ENCODE results near the gene MRTFA. TPM values are rescaled to one million over a fixed set of nuclear protein-coding genes. Genes with fewer than 3 reads are reported as not detected.

MRTFA gene
- total RNA-seq, 1 experiment from 2014 or later, result 28.0 TPM

DNA sequence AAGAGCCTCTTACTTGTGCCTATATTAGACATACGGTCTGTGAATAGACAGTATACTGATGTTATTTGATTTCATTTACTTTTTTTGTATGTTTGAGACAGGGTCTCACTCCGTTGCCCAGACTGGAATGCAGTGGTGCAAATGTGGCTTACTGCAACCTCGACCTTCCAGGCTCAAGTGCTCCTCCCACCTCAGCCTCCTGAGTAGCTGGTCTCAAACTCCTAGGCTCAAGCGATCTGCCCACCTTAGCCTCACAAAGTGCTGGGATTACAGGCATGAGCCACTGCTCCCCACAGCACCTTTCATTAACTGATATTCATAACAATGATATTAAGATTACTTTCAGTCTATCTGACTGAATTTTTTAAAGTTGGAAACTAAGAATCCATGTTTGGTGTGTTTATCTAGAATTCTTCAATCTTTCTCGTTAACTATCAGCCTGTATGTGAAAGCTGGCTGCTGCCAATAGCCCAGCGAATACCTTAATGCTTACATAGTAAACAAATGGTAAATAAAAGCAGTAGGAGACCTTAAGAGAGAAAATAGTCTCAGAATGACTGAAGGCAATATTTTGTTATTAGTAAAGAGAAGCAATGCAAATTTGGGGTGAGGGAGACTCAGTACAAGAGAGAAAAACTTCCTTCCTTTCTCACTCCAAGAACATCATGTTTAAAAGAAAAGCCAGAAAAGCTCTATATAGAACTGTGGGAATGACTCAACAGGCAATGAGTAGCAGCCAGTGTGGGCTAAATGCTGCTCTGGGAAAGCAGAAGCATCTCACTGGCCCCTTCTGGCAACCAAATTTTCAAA, 101.9 kb downstream of the MRTFA start:
- TF ChIP-seq FOSL1 (IDR thresholded peaks at IDR 0.05; ENCODE audit: low read depth), result no peak
- TF ChIP-seq EZH2 (IDR thresholded peaks at IDR 0.05), result no peak
- TF ChIP-seq ELF1 (IDR thresholded peaks at IDR 0.05; ENCODE audit: borderline replicate concordance, low read depth), result no peak
- no peak for TF ChIP-seq JUND (IDR thresholded peaks at IDR 0.05)
- Histone ChIP-seq H3K9me2 (ENCODE audit: insufficient read depth) (no peaks in the 10 kb centered on the region), H4K20me1 (ENCODE audit: insufficient read depth) (no peaks in the 10 kb centered on the region), H3K4me3 (replicated peaks in 1 of 2; ENCODE audit: low read depth in 1 of 2, low read length in 2 of 2) (no peak overlapping the region), H3K9ac (ENCODE audit: low read length) (no peak overlapping the region), H3K4me2 (ENCODE audit: low read length) (no peak overlapping the region; the same call in 1 of the 2 replicates), H3K4me1 (ENCODE audit: control insufficient read depth in 1 of 2, insufficient read depth in 2 of 2, low read length in 2 of 2) (peaks cover 11 to 20% of the 10 kb centered on the region in 2 experiments), H2AFZ (ENCODE audit: low read depth, low read length, poor library complexity, severe bottlenecking) (no peak overlapping the region), H3K36me3 (ENCODE audit: control insufficient read depth in 1 of 2, insufficient read depth in 2 of 2, low read length in 2 of 2) (no peaks in the 10 kb centered on the region), H3K9me3 (ENCODE audit: control insufficient read depth in 1 of 2, insufficient read depth in 1 of 2, low read depth in 1 of 2, low read length in 2 of 2) (no peaks in the 10 kb centered on the region), H3K79me2 (ENCODE audit: insufficient read depth, low read length) (peaks cover 3% of the 10 kb centered on the region; the same call in 1 of the 2 replicates), H3K27me3 (ENCODE audit: insufficient read depth, low read length) (no peaks in the 10 kb centered on the region), H3K27ac (ENCODE audit: low read depth, low read length) (no peak overlapping the region)
- ATAC-seq (no peak), DNase-seq (ENCODE audit: low read depth, low spot score) (no peak)
- ChIA-PET RAD21 (ENCODE audit: low non-redundant PET in 1 of 2, low total read pairs in 2 of 2, uncharacterized antibody in 2 of 2, unreplicated experiment in 2 of 2) (no interaction called here), POLR2A (interaction anchor here (0.9 kb wide), 1 partner anchor 22 kb away, joined by 3 read pairs; no protein-coding TSS in a partner anchor), CTCF (interaction anchor here (1.5 kb wide), 1 partner anchor 10 kb away, joined by 12 read pairs; no protein-coding TSS in a partner anchor)
- no TSS peak for BruUV-seq (replicated peaks)
- intact Hi-C loops (cut with micrococcal nuclease), result no loop called here

DNA sequence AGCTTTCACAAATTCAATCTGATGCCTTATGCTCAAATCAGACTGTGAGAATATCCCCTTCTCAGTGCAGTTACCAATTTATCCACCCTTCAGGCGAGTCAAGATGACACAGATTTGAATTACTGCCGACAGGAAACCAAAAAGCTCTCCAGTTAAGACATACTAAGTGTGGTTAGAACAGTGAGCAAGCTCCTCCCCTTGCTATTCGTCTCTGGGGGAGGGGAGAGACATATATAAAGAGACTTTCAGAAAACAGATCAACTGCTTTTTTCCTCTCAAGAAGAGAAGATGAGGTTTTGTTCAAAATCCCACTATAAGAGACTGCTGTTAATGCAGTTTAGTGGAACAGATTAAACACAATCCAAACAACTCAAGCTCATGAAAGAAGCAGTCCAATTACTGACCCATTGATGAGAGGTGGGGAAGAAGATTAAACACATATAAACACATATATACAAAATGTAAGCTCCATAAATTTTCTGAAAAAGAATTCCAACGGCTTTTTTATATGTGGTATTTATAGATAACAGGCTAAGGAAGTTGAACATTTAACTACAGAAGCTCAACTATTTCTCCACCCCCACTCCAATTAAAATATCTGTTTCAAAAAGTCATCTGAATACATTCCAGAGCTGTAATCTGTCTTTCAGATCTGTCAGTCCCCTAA, 102.7 kb downstream of the MRTFA start:
- RAD21 ChIA-PET (ENCODE audit: low non-redundant PET in 1 of 2, low total read pairs in 2 of 2, uncharacterized antibody in 2 of 2, unreplicated experiment in 2 of 2), result no interaction called here
- POLR2A ChIA-PET, result interaction anchor here (0.9 kb wide), 1 partner anchor 22 kb away, joined by 3 read pairs; no protein-coding TSS in a partner anchor
- peak overlapping the region; percentile 34; the same call in 1 of the 2 replicates for H3K4me2 ChIP-seq (ENCODE audit: low read length)
- no peaks in the 10 kb centered on the region for H3K9me3 ChIP-seq (ENCODE audit: control insufficient read depth in 1 of 2, insufficient read depth in 1 of 2, low read depth in 1 of 2, low read length in 2 of 2)
- DNase-seq (ENCODE audit: low read depth, low spot score), result no peak
- BruUV-seq (replicated peaks), result no TSS peak
- no peaks in the 10 kb centered on the region for H3K9me2 ChIP-seq (ENCODE audit: insufficient read depth)
- ATAC-seq, result no peak
- no peaks in the 10 kb centered on the region for H3K27me3 ChIP-seq (ENCODE audit: insufficient read depth, low read length)
- TF ChIP-seq YY1 (IDR thresholded peaks at IDR 0.05; ENCODE audit: extremely low read depth, insufficient replicate concordance, low read depth, low read length), result no peak
- TF ChIP-seq POLR2AphosphoS5 (IDR thresholded peaks at IDR 0.05; ENCODE audit: low read depth, low read length), result no peak
- TF ChIP-seq, protein P1, sequence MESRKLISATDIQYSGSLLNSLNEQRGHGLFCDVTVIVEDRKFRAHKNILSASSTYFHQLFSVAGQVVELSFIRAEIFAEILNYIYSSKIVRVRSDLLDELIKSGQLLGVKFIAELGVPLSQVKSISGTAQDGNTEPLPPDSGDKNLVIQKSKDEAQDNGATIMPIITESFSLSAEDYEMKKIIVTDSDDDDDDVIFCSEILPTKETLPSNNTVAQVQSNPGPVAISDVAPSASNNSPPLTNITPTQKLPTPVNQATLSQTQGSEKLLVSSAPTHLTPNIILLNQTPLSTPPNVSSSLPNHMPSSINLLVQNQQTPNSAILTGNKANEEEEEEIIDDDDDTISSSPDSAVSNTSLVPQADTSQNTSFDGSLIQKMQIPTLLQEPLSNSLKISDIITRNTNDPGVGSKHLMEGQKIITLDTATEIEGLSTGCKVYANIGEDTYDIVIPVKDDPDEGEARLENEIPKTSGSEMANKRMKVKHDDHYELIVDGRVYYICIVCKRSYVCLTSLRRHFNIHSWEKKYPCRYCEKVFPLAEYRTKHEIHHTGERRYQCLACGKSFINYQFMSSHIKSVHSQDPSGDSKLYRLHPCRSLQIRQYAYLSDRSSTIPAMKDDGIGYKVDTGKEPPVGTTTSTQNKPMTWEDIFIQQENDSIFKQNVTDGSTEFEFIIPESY (IDR thresholded peaks at IDR 0.05; ENCODE audit: extremely low read depth, insufficient replicate concordance, low read length), result no peak
- no peak for TF ChIP-seq FOSL1 (IDR thresholded peaks at IDR 0.05; ENCODE audit: low read depth)
- TF ChIP-seq, protein P2, sequence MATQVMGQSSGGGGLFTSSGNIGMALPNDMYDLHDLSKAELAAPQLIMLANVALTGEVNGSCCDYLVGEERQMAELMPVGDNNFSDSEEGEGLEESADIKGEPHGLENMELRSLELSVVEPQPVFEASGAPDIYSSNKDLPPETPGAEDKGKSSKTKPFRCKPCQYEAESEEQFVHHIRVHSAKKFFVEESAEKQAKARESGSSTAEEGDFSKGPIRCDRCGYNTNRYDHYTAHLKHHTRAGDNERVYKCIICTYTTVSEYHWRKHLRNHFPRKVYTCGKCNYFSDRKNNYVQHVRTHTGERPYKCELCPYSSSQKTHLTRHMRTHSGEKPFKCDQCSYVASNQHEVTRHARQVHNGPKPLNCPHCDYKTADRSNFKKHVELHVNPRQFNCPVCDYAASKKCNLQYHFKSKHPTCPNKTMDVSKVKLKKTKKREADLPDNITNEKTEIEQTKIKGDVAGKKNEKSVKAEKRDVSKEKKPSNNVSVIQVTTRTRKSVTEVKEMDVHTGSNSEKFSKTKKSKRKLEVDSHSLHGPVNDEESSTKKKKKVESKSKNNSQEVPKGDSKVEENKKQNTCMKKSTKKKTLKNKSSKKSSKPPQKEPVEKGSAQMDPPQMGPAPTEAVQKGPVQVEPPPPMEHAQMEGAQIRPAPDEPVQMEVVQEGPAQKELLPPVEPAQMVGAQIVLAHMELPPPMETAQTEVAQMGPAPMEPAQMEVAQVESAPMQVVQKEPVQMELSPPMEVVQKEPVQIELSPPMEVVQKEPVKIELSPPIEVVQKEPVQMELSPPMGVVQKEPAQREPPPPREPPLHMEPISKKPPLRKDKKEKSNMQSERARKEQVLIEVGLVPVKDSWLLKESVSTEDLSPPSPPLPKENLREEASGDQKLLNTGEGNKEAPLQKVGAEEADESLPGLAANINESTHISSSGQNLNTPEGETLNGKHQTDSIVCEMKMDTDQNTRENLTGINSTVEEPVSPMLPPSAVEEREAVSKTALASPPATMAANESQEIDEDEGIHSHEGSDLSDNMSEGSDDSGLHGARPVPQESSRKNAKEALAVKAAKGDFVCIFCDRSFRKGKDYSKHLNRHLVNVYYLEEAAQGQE (IDR thresholded peaks at IDR 0.05; ENCODE audit: low read depth), result no peak
- TF ChIP-seq, protein P3, sequence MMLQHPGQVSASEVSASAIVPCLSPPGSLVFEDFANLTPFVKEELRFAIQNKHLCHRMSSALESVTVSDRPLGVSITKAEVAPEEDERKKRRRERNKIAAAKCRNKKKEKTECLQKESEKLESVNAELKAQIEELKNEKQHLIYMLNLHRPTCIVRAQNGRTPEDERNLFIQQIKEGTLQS (IDR thresholded peaks at IDR 0.05), result no peak
- H3K79me2 ChIP-seq (ENCODE audit: insufficient read depth, low read length), result peaks cover 3% of the 10 kb centered on the region; the same call in 1 of the 2 replicates
- intact Hi-C loops (cut with micrococcal nuclease), result no loop called here
- H3K27ac ChIP-seq (ENCODE audit: low read depth, low read length), result no peak overlapping the region
- no peaks in the 10 kb centered on the region for H4K20me1 ChIP-seq (ENCODE audit: insufficient read depth)
- peaks cover 11 to 24% of the 10 kb centered on the region in 2 experiments for H3K4me1 ChIP-seq (ENCODE audit: control insufficient read depth in 1 of 2, insufficient read depth in 2 of 2, low read length in 2 of 2)
- no peak overlapping the region for H2AFZ ChIP-seq (ENCODE audit: low read depth, low read length, poor library complexity, severe bottlenecking)
- no peak overlapping the region for H3K4me3 ChIP-seq (replicated peaks in 1 of 2; ENCODE audit: low read depth in 1 of 2, low read length in 2 of 2)
- no peaks in the 10 kb centered on the region for H3K36me3 ChIP-seq (ENCODE audit: control insufficient read depth in 1 of 2, insufficient read depth in 2 of 2, low read length in 2 of 2)
- CTCF ChIA-PET, result interaction anchor here (1.5 kb wide), 1 partner anchor 9 kb away, joined by 12 read pairs; no protein-coding TSS in a partner anchor
- H3K9ac ChIP-seq (ENCODE audit: low read length), result no peak overlapping the region
